K562 (cell line): ENCODE measurements around the gene GPR37.

Source experiments
- CEBPG ChIP-seq, 3 experiments: fragments of 200-800 bp in 1 of 3; sonication (Bioruptor generic) in 1 of 3; sonication (generic) in 1 of 3; formaldehyde crosslinking in 1 of 3; IDR thresholded peaks in 2 of 3; conservative IDR thresholded peaks in 1 of 3; 2 replicates each; pipeline versions ENCODE4 v1.6.1 to v1.8.0; 2016 to 2022; ENCODE audit warnings: missing compliant biosample characterization in 2 of 3, missing genetic modification characterization in 2 of 3, mild to moderate bottlenecking in 1 of 3, missing genetic modification reagents in 1 of 3
- CREB1 ChIP-seq, 2 experiments: sonication (generic) in 1 of 2; formaldehyde crosslinking in 1 of 2; IDR thresholded peaks; 2 replicates each; pipeline versions ENCODE4 v1.6.1 to v1.8.0; 2012 to 2022; ENCODE audit warnings: inconsistent platforms in 1 of 2, mild to moderate bottlenecking in 1 of 2, missing genetic modification reagents in 1 of 2, moderate library complexity in 1 of 2
- CTCF ChIP-seq, 3 experiments: IDR thresholded peaks in 2 of 3; conservative IDR thresholded peaks in 1 of 3; 2 replicates each; pipeline ENCODE4 v1.5.1; 2011 to 2012; ENCODE audit warnings: low read length in 3 of 3, mild to moderate bottlenecking in 3 of 3, control low read depth in 2 of 3, improper control_type of control experiment in 1 of 3, inconsistent platforms in 1 of 3, low read depth in 1 of 3, mixed read lengths in 1 of 3, moderate library complexity in 1 of 3; ENCODE audit not compliant: insufficient read depth in 2 of 3
- HNRNPUL1 ChIP-seq: fragments of 200-400 bp; formaldehyde crosslinking; IDR thresholded peaks from 2 replicates; pipeline ENCODE4 v1.6.1; 2017; ENCODE audit warnings: low read length
- L3MBTL2 ChIP-seq: fragments of 450-650 bp; IDR thresholded peaks from 2 replicates; pipeline ENCODE4 v1.6.1; 2016; ENCODE audit warnings: mild to moderate bottlenecking, moderate library complexity
- MAFK ChIP-seq: IDR thresholded peaks from 2 replicates; pipeline ENCODE4 v1.6.1; 2011; ENCODE audit warnings: low read length, improper control_type of control experiment
- NR3C1 ChIP-seq: sonication (generic); formaldehyde crosslinking; IDR thresholded peaks from 2 replicates; pipeline ENCODE4 v1.8.1; 2022; ENCODE audit warnings: missing genetic modification reagents
- PRDM10 ChIP-seq: fragments of 450-650 bp; IDR thresholded peaks from 2 replicates; pipeline ENCODE4 v1.6.1; 2018; ENCODE audit not compliant: partially characterized antibody
- TEAD2 ChIP-seq: fragments of 450-650 bp; IDR thresholded peaks from 2 replicates; pipeline ENCODE4 v1.6.1; 2016; ENCODE audit warnings: missing genetic modification characterization, control low read depth, missing compliant biosample characterization
- ZBTB7A ChIP-seq: IDR thresholded peaks from 2 replicates; pipeline ENCODE4 v1.6.1; 2011; ENCODE audit warnings: low read depth, mild to moderate bottlenecking, low read length, moderate library complexity, borderline replicate concordance; ENCODE audit not compliant: control insufficient read depth

- TF ChIP-seq L3MBTL2 (no peak), MAFK (no peak), NR3C1 (CRISPR knock-in tag) (no peak), CREB1 (IDR thresholded peaks at IDR 0.05) (no peak), CREB1 (CRISPR knock-in tag; IDR thresholded peaks at IDR 0.05) (no peak), PRDM10 (no peak), CTCF (IDR thresholded peaks at IDR 0.05 in 2 of 3, conservative IDR thresholded peaks at IDR 0.05 in 1 of 3; ENCODE audit: insufficient read depth in 2 of 3, low read depth in 1 of 3, low read length in 3 of 3) (no peak), ZBTB7A (no peak), HNRNPUL1 (no peak), CEBPG (CRISPR knock-in tag; IDR thresholded peaks at IDR 0.05) (no peak), CEBPG (tag; conservative IDR thresholded peaks at IDR 0.05 in 1 of 2, IDR thresholded peaks at IDR 0.05 in 1 of 2) (no peak), TEAD2 (tag) (no peak)
Observed at GRCh38 chr7:124773938-124774337, 8.3 kb upstream of the GPR37 start.
